Fibroblast of skin of back (primary cell): ENCODE data around the gene CNTLN.
"Not testable (repeated sequence)": the region's sequence is repeated elsewhere in the genome, so short reads cannot be mapped to it uniquely, and the experiment has no call there.

Experiments used
- DNase-seq: peaks from one replicate; pipeline ENCODE4 v3.0.0-alpha.2; 2013

The CNTLN gene

DNA sequence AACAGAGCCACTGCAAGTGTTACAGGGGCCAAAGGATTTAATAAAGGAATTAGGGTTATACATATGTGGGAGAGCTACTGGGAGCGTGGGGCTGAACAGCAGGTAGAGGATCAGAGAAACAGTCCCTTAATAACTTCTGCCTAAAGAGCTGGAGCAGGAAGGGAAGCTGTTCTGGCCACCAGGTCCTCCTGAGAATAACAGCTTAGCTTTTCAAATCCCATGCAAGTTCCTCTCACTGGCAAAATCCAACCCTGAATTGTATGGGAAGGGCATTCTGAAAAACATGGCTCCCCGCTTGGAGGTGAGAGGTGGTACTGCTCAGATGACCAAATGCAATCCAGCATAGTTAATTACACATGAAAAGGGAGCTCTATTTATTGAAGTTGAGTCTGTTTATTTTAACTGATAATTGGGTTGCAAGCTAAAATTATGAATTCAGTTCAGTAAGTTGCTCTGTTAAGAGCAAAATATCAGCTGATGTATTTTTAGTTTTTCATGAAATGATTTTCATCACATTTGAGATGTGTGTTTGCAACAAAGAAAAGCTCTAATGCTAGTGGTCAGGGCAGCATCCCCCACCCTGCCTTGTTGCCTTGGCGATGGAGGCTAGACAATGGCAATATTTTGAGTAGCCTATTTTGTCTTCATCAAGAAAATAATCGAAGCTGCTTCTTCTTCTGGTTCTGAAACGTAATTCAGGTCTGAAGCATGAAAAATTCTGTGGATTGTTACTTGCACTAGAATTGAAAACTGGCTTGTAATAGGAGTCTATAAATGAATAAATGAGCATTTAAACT lies 385.6 kb downstream of the CNTLN start:
- DNase-seq = no peak

DNA sequence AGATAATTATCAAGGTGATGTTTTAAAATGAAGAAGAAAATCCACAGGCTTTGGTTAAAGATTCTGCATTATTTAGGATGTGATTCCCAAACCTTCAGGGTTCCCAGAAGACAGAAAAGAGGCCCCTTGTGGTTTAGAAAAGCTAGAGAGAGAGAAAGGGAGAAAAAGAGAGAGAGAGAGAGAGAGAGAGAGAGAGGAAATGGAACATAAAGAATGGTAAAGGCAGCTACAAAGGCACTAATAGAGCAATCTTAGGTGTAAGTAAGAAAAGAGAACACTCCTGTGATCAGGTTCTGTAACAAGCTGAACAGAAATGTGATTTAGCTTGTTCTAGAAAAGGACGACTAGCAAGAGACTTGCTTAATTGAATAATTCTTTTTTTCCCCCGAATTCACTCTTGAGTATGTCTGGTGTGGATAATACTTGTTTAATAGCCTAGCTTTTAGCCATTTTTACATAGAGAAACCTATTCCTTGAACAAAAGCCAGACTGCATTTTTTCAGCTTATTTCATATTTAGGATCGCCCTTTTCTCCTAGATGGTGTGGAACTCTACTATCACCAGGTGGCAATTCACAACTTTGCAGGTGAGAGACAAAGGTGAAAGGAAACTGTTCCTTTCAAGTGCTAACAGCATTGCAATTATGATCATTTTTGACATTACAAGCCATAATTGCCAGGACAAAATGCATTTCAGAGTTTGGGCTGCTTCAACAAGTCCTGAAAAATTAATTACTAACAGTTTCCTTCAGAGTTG lies 386.4 kb downstream of the CNTLN start:
- DNase-seq = no peak

DNA sequence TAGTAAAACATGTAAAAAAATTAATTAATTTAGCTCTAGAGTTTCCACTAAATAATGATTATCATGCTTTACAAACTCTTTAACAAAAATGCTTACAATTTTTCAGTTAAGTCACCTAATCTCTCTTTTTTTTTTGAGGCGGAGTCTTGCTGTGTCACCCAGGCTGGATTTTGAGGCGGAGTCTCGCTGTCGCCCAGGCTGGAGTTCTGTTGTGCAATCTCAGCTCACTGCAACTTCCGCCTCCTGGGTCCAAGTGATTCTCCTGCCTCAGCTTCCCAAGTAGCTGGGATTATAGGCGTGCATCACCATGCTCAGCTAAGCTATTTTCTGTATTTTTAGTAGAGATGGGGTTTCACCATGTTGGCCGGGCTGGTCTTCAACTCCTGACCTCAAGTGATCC lies 391.9 kb downstream of the CNTLN start:
- DNase-seq = not testable (repeated sequence)

DNA sequence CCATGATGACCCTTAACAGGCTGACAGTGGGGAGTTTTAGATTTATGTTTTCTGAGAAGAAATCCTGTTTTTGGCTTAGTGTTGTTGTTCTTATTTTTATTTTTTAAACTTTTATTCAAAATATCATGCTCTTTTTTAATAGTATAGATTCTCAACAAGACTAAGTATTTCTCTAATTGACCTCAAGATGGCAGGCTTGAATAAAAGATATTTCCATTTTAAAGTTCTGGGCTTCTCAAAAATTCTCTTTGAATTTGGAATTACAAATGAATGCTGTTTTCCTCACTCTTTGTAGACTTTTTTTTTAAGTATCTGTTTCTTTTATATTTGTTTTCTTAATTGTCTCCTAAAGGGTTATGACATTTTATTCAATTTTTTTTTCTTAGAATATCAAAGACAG lies 394.0 kb downstream of the CNTLN start:
- peak; percentile 5 for DNase-seq

DNA sequence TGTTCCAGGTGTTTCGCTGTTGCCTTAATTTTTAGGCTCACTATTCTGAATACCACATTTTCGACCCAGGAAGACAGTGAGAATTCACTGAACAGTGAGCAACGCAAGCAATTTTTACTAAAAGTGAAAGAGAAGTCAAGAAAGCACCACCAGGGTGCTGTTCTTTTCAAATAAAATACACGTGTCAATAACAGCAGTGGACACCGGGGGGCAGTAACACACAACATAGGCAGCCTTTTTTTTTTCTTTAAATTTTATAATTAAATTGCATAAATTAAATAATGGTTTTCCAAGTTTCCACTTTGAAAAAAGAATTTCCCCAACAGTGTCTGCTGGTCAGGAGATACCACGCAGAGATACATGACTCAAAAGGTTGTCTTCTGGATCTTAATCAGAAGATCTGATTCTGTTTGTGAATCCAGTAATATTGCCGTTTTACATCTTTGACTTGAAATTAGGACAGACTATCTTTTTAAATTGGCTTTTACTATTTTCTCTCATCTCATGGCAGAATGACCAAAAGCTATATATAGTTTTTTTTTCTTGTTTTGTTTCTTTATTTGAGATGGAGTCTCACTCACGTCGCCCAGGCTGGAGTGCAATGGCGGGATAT lies 396.9 kb downstream of the CNTLN start:
- DNase-seq = peak; percentile 50

DNA sequence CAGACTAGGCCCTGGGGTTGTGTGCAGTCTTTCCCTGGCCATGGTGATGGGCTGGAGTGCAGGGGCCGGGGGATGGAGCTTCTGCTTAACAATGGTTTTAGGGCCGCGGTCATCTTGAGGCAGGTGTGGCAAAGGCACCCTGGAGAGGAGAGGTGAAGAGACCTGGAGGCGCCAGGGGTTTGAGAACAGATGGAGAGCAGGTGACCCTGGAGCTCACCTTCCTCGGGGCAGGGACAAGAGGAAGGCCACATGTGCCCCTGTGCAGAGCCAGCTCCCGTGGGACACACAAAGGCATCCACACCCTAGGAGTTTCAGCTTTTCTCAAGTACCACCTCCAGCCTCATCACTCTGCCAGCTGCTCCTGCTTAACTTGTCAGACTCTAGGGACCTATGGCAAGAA lies 397.6 kb downstream of the CNTLN start:
- DNase-seq = no peak

DNA sequence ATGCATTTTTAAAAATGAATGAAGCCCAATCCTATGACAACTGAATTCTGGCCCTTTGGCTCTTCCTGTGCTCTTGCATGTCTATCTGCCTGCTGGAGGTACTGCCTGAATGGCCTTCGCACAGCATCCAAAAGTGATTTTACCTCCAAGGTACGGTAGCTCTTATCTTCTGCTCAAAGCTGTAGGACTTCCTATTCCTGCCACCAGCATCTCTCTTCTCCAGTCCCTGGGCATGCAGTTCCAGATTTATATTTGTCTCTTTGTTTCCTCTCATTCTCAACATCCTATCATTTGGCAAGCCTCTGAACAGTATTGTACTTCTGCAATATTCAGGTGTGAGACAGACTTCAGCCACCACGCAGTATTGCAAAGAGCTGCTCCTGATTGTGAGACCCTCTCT lies 400.3 kb downstream of the CNTLN start:
- no peak for DNase-seq

DNA sequence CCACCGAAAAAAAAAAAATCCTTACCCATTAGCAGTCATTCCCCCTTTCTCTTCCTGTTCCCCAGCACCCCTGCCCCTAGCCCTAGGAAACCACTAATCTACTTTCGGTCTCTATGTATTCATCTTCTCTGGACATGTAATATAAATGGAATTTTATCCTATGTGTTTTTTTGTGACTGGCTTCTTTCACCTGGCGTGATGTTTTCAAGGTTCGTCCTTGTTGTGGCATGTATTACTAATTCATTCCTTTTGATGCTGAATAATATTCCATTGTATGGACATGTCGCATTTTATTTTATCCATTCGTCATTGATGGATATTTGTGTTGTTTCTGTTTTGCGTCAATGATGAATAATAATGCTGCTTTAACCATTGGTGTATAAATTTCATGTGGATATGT lies 401.2 kb downstream of the CNTLN start:
- DNase-seq = no peak

DNA sequence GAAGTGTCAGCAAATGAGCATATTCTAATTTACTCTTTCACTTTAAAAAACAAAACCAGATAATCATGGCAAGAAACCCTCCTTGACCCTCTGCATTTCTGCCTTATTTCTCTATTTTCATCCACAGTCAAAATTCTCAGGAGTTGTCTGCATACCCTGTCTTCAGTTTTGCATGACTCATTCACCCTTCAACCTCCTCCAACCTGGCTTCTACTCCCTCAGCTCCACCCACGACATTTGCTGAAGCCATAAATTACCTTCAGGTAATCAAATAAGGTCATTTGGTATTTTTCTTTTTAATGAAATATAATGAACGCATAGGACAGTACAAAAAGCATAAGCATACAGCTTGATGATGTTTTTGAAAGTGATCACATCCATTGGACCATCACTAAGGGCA lies 416.2 kb downstream of the CNTLN start:
- DNase-seq = no peak
